Lower leg skin (tissue), 4 donors: ENCODE results near the gene PRM1. TPM values are rescaled to one million over a fixed set of nuclear protein-coding genes. Genes with fewer than 3 reads are reported as not detected.

Experiments
- DNase-seq, 2 donors: peaks; one replicate each; pipeline ENCODE4 v3.0.0-alpha.2; 2019; ENCODE audit warnings: low spot score in 2 of 2
- H3K4me3 ChIP-seq: fragments of 200-600 bp; sonication (generic); 2 replicates; pipeline ENCODE4 v1.5.1; 2017; ENCODE audit warnings: mild to moderate bottlenecking, low read depth; ENCODE audit not compliant: poor library complexity, severe bottlenecking
- CTCF ChIP-seq, 3 donors: fragments of 450-650 bp; IDR thresholded peaks; one replicate each; pipeline ENCODE4 v1.5.1; 2016; ENCODE audit warnings: antibody characterized with exemption in 3 of 3, mild to moderate bottlenecking in 3 of 3, moderate library complexity in 2 of 3
- POLR2A ChIP-seq, 2 donors: fragments of 450-650 bp; IDR thresholded peaks; one replicate each; pipeline ENCODE4 v1.6.1; 2016 to 2017; ENCODE audit warnings: antibody characterized with exemption in 2 of 2, mild to moderate bottlenecking in 1 of 2, moderate library complexity in 1 of 2
- WGBS, 2 donors: methylation state at CpG; one replicate each; pipeline ENCODE4 v1.1.5; 2018; 5-methylcytosine and 5-hydroxymethylcytosine counted together
- intact Hi-C: fragments of 100-400 bp; cut with DNase I; formaldehyde crosslinking; loops from one replicate; pipeline ENCODE4 v1.15.0; 2023; ENCODE audit warnings: low total_unique reads
- total RNA-seq, 4 donors: library from RNA; depleted of rRNA; stranded (reverse); fragments of >200 nt; gene quantifications; one replicate each; pipeline ENCODE4 v1.1.0, GENCODE V29; 2016

The PRM1 gene
- total RNA-seq, 4 donors from 2014 or later, result not detected

GRCh38 chr16:11259655-11260595 lies 21.2 kb downstream of the PRM1 start:
- intact Hi-C loops, result loop anchor here (5.0 to 10.0 kb wide), 2 partner anchors 155 to 288 kb away; no protein-coding TSS in a partner anchor
- TF ChIP-seq POLR2A (IDR thresholded peaks at IDR 0.05), result no peak
- no peak for TF ChIP-seq CTCF (IDR thresholded peaks at IDR 0.05)
- no peak overlapping the region for H3K4me3 ChIP-seq
- WGBS, 2 donors, result 85 to 86% methylated on average over 12 of the region's 12 CpGs
- DNase-seq, result peak in 1 of 2 donors; percentile 68

- no peak for TF ChIP-seq POLR2A (IDR thresholded peaks at IDR 0.05)
- intact Hi-C loops, result loop anchor here (5.0 to 10.0 kb wide), 2 partner anchors 154 to 287 kb away; no protein-coding TSS in a partner anchor
- 33 to 40% methylated on average over 14 to 15 of the region's 15 CpGs for WGBS, 2 donors
- H3K4me3 ChIP-seq, result no peak overlapping the region
- peak; percentile 65 to 92 for DNase-seq
These were observed 22.3 kb downstream of the PRM1 start for GRCh38 chr16:11258553-11259492.

GRCh38 chr16:11257131-11257938 lies 23.8 kb downstream of the PRM1 start:
- peak in 1 of 3 donors; percentile 63 for TF ChIP-seq CTCF (IDR thresholded peaks at IDR 0.05)
- no peak for TF ChIP-seq POLR2A (IDR thresholded peaks at IDR 0.05)
- 27 to 29% methylated on average over 18 to 21 of the region's 21 CpGs for WGBS, 2 donors
- intact Hi-C loops, result loop anchor here (5.0 to 10.0 kb wide), 2 partner anchors 153 to 285 kb away; no protein-coding TSS in a partner anchor
- H3K4me3 ChIP-seq, result no peak overlapping the region
- peak; percentile 80 to 95 for DNase-seq

- WGBS, 2 donors, result 0 to 1% methylated on average over 9 to 15 of the region's 32 CpGs
- intact Hi-C loops, result loop anchor here (5.0 to 10.0 kb wide), 2 partner anchors 152 to 284 kb away; no protein-coding TSS in a partner anchor
- peak; percentile 52 to 92 for DNase-seq
- TF ChIP-seq CTCF (IDR thresholded peaks at IDR 0.05) (no peak), POLR2A (IDR thresholded peaks at IDR 0.05) (no peak)
- H3K4me3 ChIP-seq, result peak overlapping the region; percentile 74
These were observed 24.4 kb downstream of the PRM1 start for GRCh38 chr16:11256661-11257130.

- peak within 1 kb of the TSS; percentile 74 for H3K4me3 ChIP-seq
- peak in 1 of 2 donors; percentile 96 for TF ChIP-seq POLR2A (IDR thresholded peaks at IDR 0.05)
- TF ChIP-seq CTCF (IDR thresholded peaks at IDR 0.05), result peak in 1 of 3 donors; percentile 45
- 1% methylated on average over 42 to 46 of the region's 100 CpGs for WGBS, 2 donors
- intact Hi-C loops, result loop anchor here (5.0 to 10.0 kb wide), 2 partner anchors 151 to 284 kb away; no protein-coding TSS in a partner anchor
- DNase-seq, result peak; percentile 80 to 96
These were observed 25.1 kb downstream of the PRM1 start, which contains the start of gene SOCS1 for GRCh38 chr16:11255737-11256660. TSS of gene SOCS1 (minus strand) at chr16:11256204. CDS start at chr16:11255478, 726 bp downstream.
